HG03520 (cell line): ENCODE results near the gene CT47C1.

Experiments
- ATAC-seq: cut with Tn5 transposase; IDR thresholded peaks from one replicate; pipeline ENCODE4 v1.9.1; 2021; ENCODE audit warnings: mild to moderate bottlenecking, moderate library complexity; ENCODE audit not compliant: unreplicated experiment

The CT47C1 gene

GRCh38 chrX:119073200-119073905 is 560 bp downstream of the CT47C1 start:
- no peak for ATAC-seq

- ATAC-seq = no peak
These were observed 1.1 kb downstream of the CT47C1 start for GRCh38 chrX:119073911-119074310.

GRCh38 chrX:119075270-119076025 is 2.7 kb downstream of the CT47C1 start:
- no peak for ATAC-seq

- ATAC-seq = no peak
These were observed 9.5 kb downstream of the CT47C1 start for GRCh38 chrX:119082278-119082677.

GRCh38 chrX:119084766-119085165 is 12.0 kb downstream of the CT47C1 start:
- no peak for ATAC-seq

- ATAC-seq = no peak
These were observed 14.3 kb downstream of the CT47C1 start for GRCh38 chrX:119087121-119087520.

- no peak for ATAC-seq
These were observed 16.8 kb downstream of the CT47C1 start for GRCh38 chrX:119089619-119090018.

GRCh38 chrX:119090627-119091026 is 17.8 kb downstream of the CT47C1 start:
- no peak for ATAC-seq

- no peak for ATAC-seq
These were observed 21.4 kb downstream of the CT47C1 start for GRCh38 chrX:119093991-119094735.

- ATAC-seq = no peak
These were observed 22.0 kb downstream of the CT47C1 start for GRCh38 chrX:119094819-119095218.

GRCh38 chrX:119095936-119096335 is 23.1 kb downstream of the CT47C1 start:
- ATAC-seq = no peak

- no peak for ATAC-seq
These were observed 28.4 kb downstream of the CT47C1 start for GRCh38 chrX:119101168-119101567.

- ATAC-seq = no peak
These were observed 33.0 kb downstream of the CT47C1 start for GRCh38 chrX:119105826-119106225.

- ATAC-seq = no peak
These were observed 34.4 kb downstream of the CT47C1 start for GRCh38 chrX:119107206-119107605.

GRCh38 chrX:119118780-119119395 is 46.1 kb downstream of the CT47C1 start:
- peak; percentile 93 for ATAC-seq

- no peak for ATAC-seq
These were observed 48.5 kb downstream of the CT47C1 start for GRCh38 chrX:119121341-119121740.
